H1 (cell line): ENCODE measurements around the gene CACNA2D4. TPM values are rescaled to one million over a fixed set of nuclear protein-coding genes. Genes with fewer than 3 reads are reported as not detected.

Experiments
- CTCF ChIA-PET: fragments of 300-600 bp; sonication (Branson Sonifier 250); formaldehyde crosslinking; loops from one replicate; lab custom pipeline; 2021; ENCODE audit not compliant: partially characterized antibody; lab: Charles Lee
- POLR2A ChIA-PET: fragments of 300-600 bp; sonication (Branson Sonifier 250); formaldehyde crosslinking; loops from one replicate; lab custom pipeline; 2021; ENCODE audit warnings: inconsistent platforms; ENCODE audit not compliant: partially characterized antibody; lab: Charles Lee
- DNase-seq, 2 experiments: peaks; one replicate each; pipeline versions ENCODE4 v3.0.0 to v3.0.0-alpha.2; 2010 to 2022; ENCODE audit warnings: low spot score in 2 of 2, low read depth in 1 of 2, mixed read lengths in 1 of 2
- FAIRE-seq: peaks from 2 replicates; lab custom pipeline; 2011; peaks lifted over from hg19 to GRCh38; lab: Jason Lieb, UNC
- H2AFZ ChIP-seq: 2 replicates; pipeline ENCODE4 v1.8.1; 2012; ENCODE audit warnings: low read length, inconsistent platforms
- H2AK5ac ChIP-seq: 2 replicates; pipeline ENCODE4 v1.6.1; 2013; ENCODE audit warnings: low read depth, low read length
- H2BK120ac ChIP-seq: replicated peaks from 2 replicates; pipeline ENCODE3; 2013; ENCODE audit warnings: low read depth, low read length, inconsistent platforms
- H2BK12ac ChIP-seq: 2 replicates; pipeline ENCODE4 v1.6.1; 2013; ENCODE audit warnings: low read depth, low read length
- H2BK15ac ChIP-seq: 2 replicates; pipeline ENCODE4 v1.6.1; 2013; ENCODE audit warnings: low read length
- H2BK20ac ChIP-seq: 2 replicates; pipeline ENCODE4 v1.6.1; 2013; ENCODE audit warnings: low read length
- H2BK5ac ChIP-seq: 2 replicates; pipeline ENCODE4 v1.6.1; 2013; ENCODE audit warnings: low read depth, low read length
- H3K14ac ChIP-seq: 2 replicates; pipeline ENCODE4 v1.6.1; 2013; ENCODE audit warnings: inconsistent platforms; ENCODE audit not compliant: insufficient read length
- H3K18ac ChIP-seq: 2 replicates; pipeline ENCODE4 v1.6.1; 2013; ENCODE audit warnings: low read length; ENCODE audit errors: extremely low read depth
- H3K23ac ChIP-seq: 2 replicates; pipeline ENCODE4 v1.6.1; 2013; ENCODE audit warnings: inconsistent platforms; ENCODE audit not compliant: insufficient read length
- H3K23me2 ChIP-seq: 2 replicates; pipeline ENCODE4 v1.6.1; 2013; ENCODE audit warnings: low read depth, low read length
- H3K27ac ChIP-seq: 2 replicates; pipeline ENCODE4 v1.6.1; 2011; ENCODE audit warnings: low read depth, low read length, inconsistent platforms
- H3K27me3 ChIP-seq, 4 experiments: replicated peaks in 1 of 4; 1 replicate in 1 of 4; 2 replicates in 3 of 4; pipeline versions ENCODE4 v1.6.1 to v1.8.1; 2011 to 2013; ENCODE audit warnings: low read length in 3 of 4, mild to moderate bottlenecking in 3 of 4, inconsistent platforms in 2 of 4, mixed read lengths in 2 of 4, moderate library complexity in 1 of 4; ENCODE audit not compliant: control insufficient read depth in 3 of 4, insufficient read depth in 3 of 4; ENCODE audit errors: extremely low read depth in 1 of 4
- H3K36me3 ChIP-seq, 4 experiments: 2 replicates each; pipeline versions ENCODE4 v1.6.1 to v1.8.1; 2011 to 2013; ENCODE audit warnings: mild to moderate bottlenecking in 4 of 4, low read length in 3 of 4, moderate library complexity in 2 of 4, control low read depth in 1 of 4, inconsistent platforms in 1 of 4; ENCODE audit not compliant: insufficient read depth in 4 of 4, control insufficient read depth in 2 of 4
- H3K4ac ChIP-seq: replicated peaks from 2 replicates; pipeline ENCODE3; 2013; ENCODE audit warnings: low read length, low read depth, mixed read lengths, inconsistent platforms; ENCODE audit not compliant: insufficient read length
- H3K4me1 ChIP-seq, 4 experiments: replicated peaks in 1 of 4; 1 replicate in 1 of 4; 2 replicates in 3 of 4; pipeline versions ENCODE4 v1.6.1 to v1.8.1; 2011 to 2013; ENCODE audit warnings: low read length in 3 of 4, inconsistent platforms in 2 of 4, mixed read lengths in 1 of 4; ENCODE audit not compliant: insufficient read depth in 4 of 4, control insufficient read depth in 3 of 4
- H3K4me2 ChIP-seq, 2 experiments: 2 replicates each; pipeline versions ENCODE4 v1.6.1 to v1.8.1; 2011 to 2013; ENCODE audit warnings: low read depth in 2 of 2, low read length in 2 of 2, control low read depth in 1 of 2, inconsistent platforms in 1 of 2, mild to moderate bottlenecking in 1 of 2; ENCODE audit not compliant: insufficient read depth in 1 of 2
- H3K4me3 ChIP-seq, 4 experiments: fragments of 200-600, 300-600 bp in 1 of 4; sonication (generic), shearing (Covaris generic), sonication (Bioruptor Twin) in 1 of 4; 2 replicates each; pipeline versions ENCODE4 v1.5.1 to v1.8.1; 2011 to 2016; ENCODE audit warnings: low read length in 4 of 4, low read depth in 3 of 4, control low read depth in 2 of 4, inconsistent platforms in 2 of 4, mild to moderate bottlenecking in 2 of 4, mixed read lengths in 1 of 4, moderate library complexity in 1 of 4; ENCODE audit not compliant: insufficient read depth in 2 of 4; ENCODE audit errors: extremely low read depth in 1 of 4
- H3K56ac ChIP-seq: replicated peaks from 2 replicates; pipeline ENCODE3; 2013; ENCODE audit warnings: low read depth, mild to moderate bottlenecking, mixed read lengths, low read length, inconsistent platforms; ENCODE audit not compliant: insufficient read length
- H3K79me1 ChIP-seq: 2 replicates; pipeline ENCODE4 v1.6.1; 2013; ENCODE audit warnings: low read depth, low read length, control low read depth
- H3K79me2 ChIP-seq, 2 experiments: 2 replicates each; pipeline versions ENCODE4 v1.6.1 to v1.8.1; 2012 to 2013; ENCODE audit warnings: low read length in 2 of 2, mild to moderate bottlenecking in 2 of 2, inconsistent platforms in 1 of 2; ENCODE audit not compliant: insufficient read depth in 2 of 2, control insufficient read depth in 1 of 2
- H3K9ac ChIP-seq, 4 experiments: replicated peaks in 1 of 4; 1 replicate in 1 of 4; 2 replicates in 3 of 4; pipeline versions ENCODE4 v1.6.1 to v1.8.1; 2011 to 2013; ENCODE audit warnings: low read depth in 3 of 4, low read length in 3 of 4, control low read depth in 2 of 4, mild to moderate bottlenecking in 2 of 4, moderate library complexity in 2 of 4, inconsistent platforms in 1 of 4; ENCODE audit errors: extremely low read depth in 1 of 4
- H3K9me3 ChIP-seq, 2 experiments: 2 replicates each; pipeline versions ENCODE4 v1.6.1 to v1.8.1; 2012 to 2013; ENCODE audit warnings: mild to moderate bottlenecking in 2 of 2, moderate library complexity in 2 of 2, control low read depth in 1 of 2, inconsistent platforms in 1 of 2, low read depth in 1 of 2, low read length in 1 of 2, mixed read lengths in 1 of 2; ENCODE audit not compliant: insufficient read depth in 2 of 2
- H4K20me1 ChIP-seq, 2 experiments: replicated peaks in 1 of 2; 2 replicates each; pipeline versions ENCODE3 to v1.8.1; 2011 to 2013; ENCODE audit warnings: inconsistent platforms in 2 of 2, low read length in 2 of 2, mild to moderate bottlenecking in 1 of 2; ENCODE audit not compliant: insufficient read depth in 2 of 2, control insufficient read depth in 1 of 2
- H4K5ac ChIP-seq: 2 replicates; pipeline ENCODE4 v1.6.1; 2013; ENCODE audit warnings: low read length, low read depth, mixed read lengths, inconsistent platforms; ENCODE audit not compliant: insufficient read length
- H4K8ac ChIP-seq: 2 replicates; pipeline ENCODE4 v1.8.0; 2013; ENCODE audit warnings: mild to moderate bottlenecking, moderate library complexity, low read length, inconsistent platforms; ENCODE audit not compliant: insufficient read depth; ENCODE audit errors: extremely low read depth
- H4K91ac ChIP-seq: replicated peaks from 2 replicates; pipeline ENCODE3; 2013; ENCODE audit warnings: low read length, mixed read lengths, inconsistent platforms; ENCODE audit not compliant: insufficient read length
- ATF3 ChIP-seq: IDR thresholded peaks from 2 replicates; pipeline ENCODE4 v1.6.1; 2011; ENCODE audit warnings: low read depth, mild to moderate bottlenecking, low read length; ENCODE audit not compliant: insufficient read depth
- BACH1 ChIP-seq: IDR thresholded peaks from 2 replicates; pipeline ENCODE4 v1.6.1; 2012; ENCODE audit warnings: low read length, improper control_type of control experiment
- CBX8 ChIP-seq: fragments of 300-800, 300-1000 bp; sonication (generic); IDR thresholded peaks from 2 replicates; pipeline ENCODE4 v1.7.1; 2016; ENCODE audit warnings: low read depth, low read length, borderline replicate concordance
- CEBPB ChIP-seq: IDR thresholded peaks from 2 replicates; pipeline ENCODE4 v1.6.1; 2012; ENCODE audit warnings: low read depth, low read length
- CHD2 ChIP-seq: IDR thresholded peaks from 2 replicates; pipeline ENCODE4 v1.6.1; 2012; ENCODE audit warnings: low read length, improper control_type of control experiment
- JUN ChIP-seq: IDR thresholded peaks from 2 replicates; pipeline ENCODE4 v1.6.1; 2011; ENCODE audit warnings: low read depth, mild to moderate bottlenecking, improper control_type of control experiment, low read length
- KDM4A ChIP-seq: IDR thresholded peaks from one replicate; pipeline ENCODE4 v1.7.1; 2012; ENCODE audit warnings: low read depth, mild to moderate bottlenecking, moderate library complexity, low read length, inconsistent platforms; ENCODE audit not compliant: severe bottlenecking
- KDM5A ChIP-seq: fragments of 200-600 bp; IDR thresholded peaks from 2 replicates; pipeline ENCODE4 v1.7.1; 2012; ENCODE audit warnings: mild to moderate bottlenecking, low read length, inconsistent platforms, mixed read lengths
- MAFK ChIP-seq: IDR thresholded peaks from 2 replicates; pipeline ENCODE4 v1.6.1; 2012; ENCODE audit warnings: low read depth, mild to moderate bottlenecking, improper control_type of control experiment, low read length
- RXRA ChIP-seq: IDR thresholded peaks from 2 replicates; pipeline ENCODE4 v1.6.1; 2011; ENCODE audit warnings: low read depth, mild to moderate bottlenecking, low read length, moderate library complexity; ENCODE audit not compliant: insufficient read depth
- SAP30 ChIP-seq: fragments of 300-600 bp; sonication (generic); IDR thresholded peaks from 2 replicates; pipeline ENCODE4 v1.7.1; 2012; ENCODE audit warnings: low read length, moderate library complexity, mild to moderate bottlenecking, inconsistent platforms; ENCODE audit not compliant: insufficient read depth, insufficient replicate concordance
- TEAD4 ChIP-seq: IDR thresholded peaks from 2 replicates; pipeline ENCODE4 v1.6.1; 2012; ENCODE audit warnings: low read depth, low read length, inconsistent platforms, mixed read lengths
- YY1 ChIP-seq: IDR thresholded peaks from 2 replicates; pipeline ENCODE4 v1.6.1; 2011; ENCODE audit warnings: low read depth, mild to moderate bottlenecking, low read length
- WGBS, 2 experiments: shearing (Covaris generic) in 1 of 2; methylation state at CpG; one replicate each; pipeline versions ENCODE4 v1.1.6 to v1.1.7; 2013 to 2015; ENCODE audit warnings: low lambda C conversion rate in 2 of 2, mixed read lengths in 2 of 2, inconsistent platforms in 1 of 2, low coverage in 1 of 2, missing lambda C conversion rate in 1 of 2; ENCODE audit not compliant: insufficient replicate concordance in 2 of 2, insufficient coverage in 1 of 2, insufficient read length in 1 of 2; ENCODE audit errors: extremely low coverage in 1 of 2, missing lambda C conversion rate in 1 of 2; 5-methylcytosine and 5-hydroxymethylcytosine counted together
- polyA plus RNA-seq, 7 experiments: library from polyadenylated mRNA; depleted of rRNA in 3 of 7; stranded (reverse) in 5 of 7; unstranded in 2 of 7; fragments of >200 nt in 5 of 7; fragments of 200-250 nt in 2 of 7; gene quantifications; 1 replicate in 5 of 7; 2 replicates in 1 of 7; 4 replicates in 1 of 7; pipeline versions ENCODE4 v1.2.1 to v1.2.3, GENCODE V29; 2011 to 2013; ENCODE audit warnings: missing spikeins in 2 of 7, mixed read lengths in 2 of 7
- total RNA-seq: library from RNA; stranded (reverse); fragmentation: NEBNext Ultra II Directional; extraction: Animal tissue kit (Norgen Biotek cat#: 25700); gene quantifications from 2 replicates; pipeline ENCODE4 v1.2.1, GENCODE V29; 2021

Gene CACNA2D4
- total and polyA plus RNA-seq, 2 of the 8 experiments (the other 6 are each of a cell fraction or from before 2014, with no cell fraction given) = 0.44 to 0.88 TPM

GRCh38 chr12:1782215-1782614, 136.2 kb downstream of the CACNA2D4 start:
- WGBS, 2 experiments = 90% methylated on average over 2 of the region's 2 CpGs; no CpG with 5 or more reads in 1 of the 2 experiments
- Histone ChIP-seq H3K27me3 (no peaks in the 10 kb centered on the region), H4K8ac (no peak overlapping the region), H3K4me1 (no peaks in the 10 kb centered on the region), H4K5ac (no peak overlapping the region), H3K36me3 (peaks cover 0 to 12% (median 8%) of the 10 kb centered on the region in 4 experiments; a peak in 4 of 8 replicates), H3K14ac (no peak overlapping the region), H2AK5ac (no peak overlapping the region), H3K9me3 (no peaks in the 10 kb centered on the region), H3K79me2 (no peaks in the 10 kb centered on the region), H3K23ac (no peak overlapping the region), H4K20me1 (peaks cover 2 to 3% of the 10 kb centered on the region in 2 experiments), H2BK5ac (no peak overlapping the region), H3K4me3 (no peak overlapping the region), H2AFZ (no peak overlapping the region), H3K4ac (no peak overlapping the region), H2BK20ac (no peak overlapping the region), H2BK15ac (no peak overlapping the region), H4K91ac (no peak overlapping the region), H3K27ac (no peak overlapping the region), H3K18ac (no peak overlapping the region), H3K23me2 (no peaks in the 10 kb centered on the region), H3K9ac (no peak overlapping the region), H3K56ac (no peak overlapping the region), H3K4me2 (no peak overlapping the region), H2BK120ac (no peak overlapping the region), H2BK12ac (no peak overlapping the region), H3K79me1 (no peaks in the 10 kb centered on the region; the same call in 1 of the 2 replicates)
- ChIA-PET CTCF (interaction anchor here (0.6 to 12.4 kb wide), 7 partner anchors 9 to 147 kb away, joined by 3 to 265 read pairs (median 4); no protein-coding TSS in a partner anchor), POLR2A (interaction anchor here (1.1 kb wide), 1 partner anchor 111 kb away, joined by 3 read pairs; no protein-coding TSS in a partner anchor)
- FAIRE-seq (no peak), DNase-seq (no peak)
- TF ChIP-seq RXRA (no peak), SAP30 (no peak), MAFK (no peak), TEAD4 (no peak), YY1 (no peak), BACH1 (no peak), KDM5A (no peak), KDM4A (no peak), CEBPB (no peak), CBX8 (no peak), ATF3 (no peak), JUN (no peak), CHD2 (no peak)
